GM19351 (cell line): ENCODE measurements around the gene REC8.

Experiments used
- ATAC-seq: cut with Tn5 transposase; IDR thresholded peaks from one replicate; pipeline ENCODE4 v1.9.1; 2021; ENCODE audit warnings: mild to moderate bottlenecking, moderate library complexity; ENCODE audit not compliant: unreplicated experiment

The REC8 gene

DNA sequence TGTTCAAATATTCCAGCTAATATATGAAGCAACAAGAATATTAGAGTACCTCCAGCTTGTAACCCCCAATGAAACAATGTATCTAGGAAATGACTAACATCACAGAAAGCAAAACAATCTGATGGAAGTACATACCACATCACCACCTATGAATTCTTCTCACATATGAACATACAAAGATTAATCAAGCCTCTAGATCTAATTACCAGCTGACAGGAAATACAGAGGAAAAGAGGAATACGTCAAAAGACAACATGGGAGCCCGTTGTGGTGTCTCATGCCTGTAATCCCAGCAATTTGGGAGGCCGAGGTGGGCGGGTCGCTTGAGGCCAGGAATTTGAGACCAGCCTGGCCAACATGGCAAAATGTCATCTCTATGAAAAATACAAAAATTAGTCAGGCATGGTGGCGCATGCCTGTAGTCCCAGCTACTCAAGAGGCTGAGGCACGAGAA, 52.8 kb downstream of the REC8 start:
- no peak for ATAC-seq

- ATAC-seq = no peak
Observed at GRCh38 chr14:24226473-24226872, 54.6 kb downstream of the REC8 start.

GRCh38 chr14:24228902-24229301, 57.0 kb downstream of the REC8 start:
- ATAC-seq = no peak
